HTERT RPE-1 (cell line): ENCODE results near the gene KIF26B.

Source experiments
- in situ Hi-C: fragments of 300-500 bp; cut with MboI; formaldehyde crosslinking; loops from 4 replicates; pipeline ENCODE4 v1.14.3; 2020; ENCODE audit warnings: low sequenced_read_pairs

Gene KIF26B

DNA sequence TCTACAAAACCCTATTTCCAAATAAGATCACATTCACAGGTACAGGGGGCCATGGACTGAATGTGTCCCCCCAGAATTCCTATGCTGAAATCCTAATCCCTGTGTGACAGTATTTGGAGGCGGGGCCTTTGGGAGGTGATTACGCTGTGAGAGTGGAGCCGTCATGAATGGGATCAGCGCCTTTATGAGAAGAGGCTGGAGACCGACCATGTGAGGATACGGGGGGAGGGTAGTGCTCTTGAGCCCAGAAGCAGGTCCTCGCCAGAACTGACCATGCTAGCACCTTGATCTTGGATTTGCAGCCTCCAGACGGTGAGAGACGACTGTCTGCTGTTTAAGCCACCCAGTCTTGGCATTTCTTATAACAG, 23.8 kb upstream of the KIF26B start:
- in situ Hi-C loops, result no loop called here

DNA sequence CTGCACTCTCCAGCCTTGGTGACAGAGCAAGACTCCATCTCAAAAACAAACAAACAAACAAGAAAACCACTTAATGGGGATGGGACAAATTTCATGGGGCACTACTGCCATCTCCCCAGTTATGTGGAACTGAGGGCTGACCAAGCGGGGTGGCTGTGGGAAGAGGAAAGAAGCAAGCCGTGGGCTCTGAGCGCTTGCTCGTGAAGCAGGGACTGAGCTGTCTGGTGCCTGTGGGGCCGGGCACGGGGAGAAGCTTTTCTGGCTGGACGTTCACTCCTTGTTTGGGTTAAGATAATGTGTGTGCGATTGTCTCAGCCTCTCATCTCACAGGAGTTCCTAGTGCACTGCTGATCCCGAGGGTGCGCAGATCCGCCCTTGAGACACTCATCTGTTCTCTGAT, 22.0 kb upstream of the KIF26B start:
- in situ Hi-C loops, result no loop called here

DNA sequence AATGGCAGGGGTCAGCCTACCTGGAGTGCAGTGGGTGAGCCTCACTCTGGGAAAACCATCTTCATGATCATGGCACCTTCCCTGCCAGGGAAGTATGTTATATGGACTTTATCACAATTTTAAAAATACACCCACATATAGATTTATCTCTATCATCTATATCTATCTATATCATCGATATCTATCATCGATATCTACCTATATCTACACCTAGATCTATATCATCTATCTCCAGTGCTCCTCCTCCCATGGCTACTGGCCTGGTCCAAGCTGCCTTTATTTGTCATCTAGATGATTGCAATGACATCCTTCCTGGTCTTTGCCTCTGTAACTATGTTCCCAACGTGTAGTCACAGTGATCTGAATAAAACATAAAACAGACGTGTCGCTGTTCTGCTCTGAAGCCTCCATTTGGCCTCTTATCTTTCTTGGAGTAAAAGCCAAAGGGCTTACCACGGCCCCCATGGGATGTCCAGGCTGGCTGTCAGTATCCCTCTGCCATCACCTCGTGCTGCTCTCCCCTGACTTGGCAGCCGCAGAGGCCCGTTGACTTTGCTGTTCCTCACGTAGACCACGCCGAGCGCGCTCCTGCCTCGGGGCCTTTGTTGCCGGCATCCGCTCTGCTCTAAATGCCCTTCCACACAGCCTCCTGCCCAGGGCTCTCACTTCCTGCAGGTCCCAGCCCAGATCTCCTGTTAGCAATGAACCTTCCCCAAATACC, 20.6 kb upstream of the KIF26B start:
- in situ Hi-C loops, result no loop called here

DNA sequence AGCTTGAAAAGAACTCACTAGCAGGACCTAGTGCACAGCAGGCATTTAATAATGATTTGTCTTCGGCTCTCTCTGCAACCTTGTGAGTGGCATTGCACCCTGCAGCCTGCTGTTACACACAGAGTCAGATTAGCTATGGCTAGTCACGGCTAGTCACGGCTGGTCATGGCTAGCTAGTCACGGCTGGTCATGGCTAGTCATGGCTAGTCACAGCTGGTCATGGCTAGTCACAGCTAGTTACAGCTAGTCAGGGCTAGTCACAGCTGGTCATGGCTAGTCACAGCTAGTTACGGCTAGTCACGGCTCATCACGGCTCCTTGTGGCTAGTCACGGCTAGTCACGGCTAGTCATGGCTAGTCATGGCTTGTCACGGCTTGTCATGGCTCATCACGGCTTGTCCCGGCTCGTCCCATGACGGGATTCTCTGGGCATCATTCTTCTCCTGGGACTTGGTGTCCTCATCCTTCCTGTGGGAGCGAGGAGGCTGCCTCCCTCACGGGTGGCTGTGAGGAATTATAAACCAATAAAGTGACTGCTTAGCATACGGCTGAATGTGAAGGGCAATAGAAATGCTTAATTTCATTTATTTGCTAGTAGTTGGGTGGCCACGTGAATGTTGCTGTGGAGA, 12.5 kb upstream of the KIF26B start:
- in situ Hi-C loops, result no loop called here

DNA sequence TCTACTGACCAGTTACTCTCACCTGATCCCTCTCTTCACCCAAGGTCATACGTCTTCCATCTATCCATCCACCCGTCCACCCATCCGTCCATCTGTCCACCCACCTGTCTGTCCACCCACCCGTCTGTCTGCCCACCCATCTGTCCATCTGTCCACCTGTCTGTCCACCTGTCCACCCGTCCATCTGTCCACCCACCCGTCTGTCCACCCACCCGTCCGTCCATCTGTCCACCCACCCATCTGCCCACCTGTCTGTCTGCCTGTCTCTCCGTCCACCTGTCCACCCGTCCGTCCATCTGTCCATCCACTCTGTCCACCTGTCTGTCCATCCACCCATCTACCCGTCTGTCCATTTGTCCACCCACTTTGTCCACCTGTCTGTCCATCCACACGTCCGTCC, 11.8 kb upstream of the KIF26B start:
- in situ Hi-C loops, result no loop called here

DNA sequence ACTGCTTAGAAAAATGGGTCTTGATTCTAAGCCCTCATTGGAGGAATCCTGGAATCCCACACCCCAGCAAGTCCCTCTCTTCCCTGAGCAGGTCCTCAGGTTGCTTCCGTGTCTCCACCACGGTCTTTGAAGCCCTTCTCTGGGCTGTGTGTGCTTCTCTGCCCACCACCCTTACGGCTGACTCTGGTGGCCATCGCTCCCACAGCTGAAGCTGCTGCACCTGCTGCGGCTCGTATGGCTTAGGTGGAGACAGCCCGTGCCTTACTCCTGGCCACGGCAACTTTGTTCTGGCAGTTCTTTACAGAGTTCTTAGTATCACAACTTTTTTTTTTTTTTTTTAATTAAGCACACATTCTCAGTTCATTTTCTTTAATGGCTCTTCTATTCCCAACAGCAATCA, 10.9 kb upstream of the KIF26B start:
- in situ Hi-C loops, result no loop called here

DNA sequence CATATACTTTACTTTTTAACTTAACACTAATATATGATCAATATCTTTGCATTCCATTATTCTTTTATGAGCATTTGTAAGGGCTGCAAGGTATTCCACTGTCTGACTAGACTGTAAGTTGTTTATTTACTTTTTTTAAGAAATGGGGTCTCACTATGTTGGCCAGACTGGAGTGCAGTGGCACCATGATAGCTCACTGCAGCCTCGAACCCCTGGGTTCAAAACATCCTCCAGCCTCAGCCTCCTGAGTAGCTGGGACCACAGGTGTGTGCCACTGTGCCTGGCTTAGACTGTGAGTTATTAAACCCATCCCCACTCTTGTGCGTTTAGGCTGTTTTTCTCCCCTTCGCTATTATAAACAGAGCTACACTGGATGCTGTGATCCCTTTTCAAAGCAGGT, 6.7 kb upstream of the KIF26B start:
- in situ Hi-C loops, result no loop called here

DNA sequence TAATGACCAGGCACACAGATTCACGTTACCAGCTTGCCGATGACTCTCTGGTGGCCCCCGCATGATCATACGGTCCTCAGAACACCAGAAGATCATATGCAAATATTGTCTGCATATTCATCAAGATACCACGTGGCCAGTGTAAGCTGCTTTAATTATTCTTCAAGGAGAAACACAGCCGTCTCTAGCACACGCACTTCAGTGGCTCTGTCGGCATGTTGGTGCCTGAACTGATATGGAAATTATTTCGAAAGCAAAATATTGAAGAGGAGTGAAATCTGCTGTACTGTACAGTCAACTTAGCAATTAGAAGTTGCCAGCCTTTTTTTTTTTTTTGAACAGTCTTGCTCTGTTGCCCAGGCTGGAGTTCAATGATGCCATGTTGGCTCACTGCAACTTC, 5.9 kb upstream of the KIF26B start:
- in situ Hi-C loops, result no loop called here

DNA sequence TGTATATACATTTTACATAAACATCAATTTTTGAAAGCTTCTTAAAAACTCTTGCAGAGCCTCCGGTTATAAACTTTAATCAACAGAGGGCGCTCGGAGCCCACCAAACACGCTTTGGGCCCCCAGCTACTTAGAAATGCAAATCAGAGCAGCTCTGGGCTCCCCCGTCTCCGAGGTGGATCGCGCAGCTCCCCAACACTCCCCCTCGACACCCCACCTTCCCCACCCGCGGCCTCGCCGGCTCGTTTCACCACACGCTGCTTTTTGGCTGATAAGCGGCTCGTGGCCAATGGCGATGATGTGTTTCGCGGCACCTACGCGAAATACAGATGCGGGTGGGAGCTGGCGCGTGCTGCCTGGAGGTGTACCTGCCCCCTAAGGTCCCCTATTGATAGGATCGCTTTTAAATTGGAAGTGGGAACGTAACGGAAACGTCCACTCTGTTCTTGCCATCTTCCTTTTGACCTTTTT, 1.7 kb upstream of the KIF26B start:
- in situ Hi-C loops, result no loop called here

DNA sequence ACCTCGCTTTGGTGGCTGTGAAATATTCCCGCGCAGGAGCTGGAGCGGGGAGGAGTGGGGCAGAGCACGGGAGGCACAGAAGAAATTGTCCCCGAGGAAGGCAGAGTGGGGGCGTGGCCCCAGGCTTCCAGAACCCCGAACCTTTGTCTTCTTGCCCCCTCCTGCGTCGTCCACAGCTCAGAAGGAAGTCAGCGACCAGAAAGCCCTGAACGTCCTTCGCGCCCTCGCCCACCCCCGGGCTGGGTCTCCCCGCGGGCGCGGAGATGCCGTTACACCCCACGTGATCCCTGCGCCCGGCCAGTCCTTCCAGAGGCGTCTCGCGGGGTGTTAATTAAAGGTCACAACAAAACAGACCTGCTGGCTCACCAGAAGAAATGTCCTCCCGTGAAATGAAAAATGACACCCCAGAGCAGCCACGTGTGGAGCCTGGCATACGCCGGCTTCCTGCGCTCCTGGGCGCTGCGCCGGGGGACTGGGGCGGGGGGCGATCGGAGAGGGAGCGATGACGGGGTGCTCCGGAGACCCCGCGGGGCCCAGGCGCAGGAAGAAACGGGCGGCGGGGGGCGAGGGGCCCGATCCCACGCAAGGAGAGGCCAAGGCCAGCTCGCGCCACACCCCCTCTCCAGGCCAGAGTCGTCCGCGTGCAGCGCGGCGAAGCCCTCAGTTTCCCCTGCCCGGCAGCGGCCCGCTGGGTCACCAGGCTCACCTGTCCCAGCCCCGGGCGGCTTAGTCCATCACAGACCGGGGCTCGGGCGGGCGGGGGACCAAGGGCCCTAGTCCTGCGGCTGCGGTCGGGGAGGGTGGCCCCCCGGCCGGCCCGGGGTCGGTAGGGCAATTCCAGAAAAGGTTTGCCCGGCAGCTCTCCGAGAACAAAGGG, 995 bp upstream of the KIF26B start:
- in situ Hi-C loops, result no loop called here

DNA sequence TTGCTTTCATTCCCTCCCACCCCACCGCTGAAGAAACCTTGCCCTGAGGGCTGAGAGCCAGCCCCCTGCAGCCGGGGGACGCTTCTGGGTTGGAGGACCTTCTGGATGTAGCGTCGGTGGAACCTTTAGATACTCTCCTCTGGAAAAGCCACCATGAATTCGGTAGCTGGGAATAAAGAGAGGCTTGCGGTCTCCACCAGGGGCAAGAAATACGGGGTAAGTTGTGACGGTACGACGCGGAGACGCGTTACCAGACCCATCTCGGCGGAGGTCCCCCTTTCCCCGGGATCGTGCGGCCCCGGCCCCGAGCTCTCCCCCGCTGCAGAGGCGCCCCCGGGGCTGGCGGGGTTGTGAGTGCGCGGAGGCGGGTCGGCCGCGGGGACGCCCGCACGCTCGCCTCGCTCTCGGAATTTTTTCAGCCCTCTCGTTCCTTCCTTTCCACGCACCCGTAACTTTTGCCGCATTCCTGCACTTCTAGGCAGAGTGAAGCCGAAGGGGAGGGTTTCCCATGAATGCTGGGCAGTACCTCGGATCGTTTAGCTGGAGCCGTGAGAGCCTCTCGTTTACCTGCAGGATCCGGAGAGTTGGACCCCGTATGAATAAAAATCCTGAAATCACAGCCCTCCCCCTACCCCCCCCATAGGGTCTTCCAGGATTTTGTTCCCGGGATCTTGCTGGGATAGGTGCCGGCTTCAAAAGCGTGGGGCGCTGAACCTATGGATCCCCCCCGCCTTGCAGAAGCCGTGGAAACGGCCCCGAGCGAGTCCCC, 671 bp downstream of the KIF26B start:
- in situ Hi-C loops, result no loop called here

DNA sequence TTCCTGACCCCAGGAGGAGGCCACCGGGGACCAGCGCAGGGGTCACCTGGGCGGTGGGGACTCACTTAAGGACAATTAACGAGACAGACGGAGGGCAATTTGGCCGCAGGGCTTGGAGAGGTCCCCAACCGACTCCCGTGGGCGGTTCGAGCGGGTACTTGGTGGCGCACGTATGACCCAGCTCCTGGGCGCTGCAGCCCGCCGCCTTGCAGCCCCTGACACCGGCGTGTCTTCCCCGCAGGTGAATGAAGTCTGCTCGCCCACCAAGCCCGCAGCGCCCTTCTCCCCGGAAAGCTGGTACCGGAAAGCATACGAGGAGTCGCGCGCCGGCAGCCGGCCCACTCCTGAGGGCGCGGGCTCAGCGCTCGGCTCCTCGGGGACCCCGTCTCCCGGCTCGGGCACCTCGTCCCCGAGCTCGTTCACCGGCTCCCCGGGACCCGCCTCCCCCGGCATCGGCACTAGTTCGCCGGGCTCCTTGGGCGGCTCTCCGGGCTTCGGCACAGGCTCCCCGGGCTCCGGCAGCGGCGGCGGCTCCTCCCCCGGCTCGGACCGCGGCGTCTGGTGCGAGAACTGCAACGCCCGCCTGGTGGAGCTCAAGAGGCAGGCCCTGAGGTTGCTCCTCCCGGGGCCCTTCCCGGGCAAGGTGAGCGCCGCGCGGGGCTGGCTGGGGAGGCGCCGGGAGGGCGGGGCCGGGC, 1.4 kb downstream of the KIF26B start:
- in situ Hi-C loops, result no loop called here

DNA sequence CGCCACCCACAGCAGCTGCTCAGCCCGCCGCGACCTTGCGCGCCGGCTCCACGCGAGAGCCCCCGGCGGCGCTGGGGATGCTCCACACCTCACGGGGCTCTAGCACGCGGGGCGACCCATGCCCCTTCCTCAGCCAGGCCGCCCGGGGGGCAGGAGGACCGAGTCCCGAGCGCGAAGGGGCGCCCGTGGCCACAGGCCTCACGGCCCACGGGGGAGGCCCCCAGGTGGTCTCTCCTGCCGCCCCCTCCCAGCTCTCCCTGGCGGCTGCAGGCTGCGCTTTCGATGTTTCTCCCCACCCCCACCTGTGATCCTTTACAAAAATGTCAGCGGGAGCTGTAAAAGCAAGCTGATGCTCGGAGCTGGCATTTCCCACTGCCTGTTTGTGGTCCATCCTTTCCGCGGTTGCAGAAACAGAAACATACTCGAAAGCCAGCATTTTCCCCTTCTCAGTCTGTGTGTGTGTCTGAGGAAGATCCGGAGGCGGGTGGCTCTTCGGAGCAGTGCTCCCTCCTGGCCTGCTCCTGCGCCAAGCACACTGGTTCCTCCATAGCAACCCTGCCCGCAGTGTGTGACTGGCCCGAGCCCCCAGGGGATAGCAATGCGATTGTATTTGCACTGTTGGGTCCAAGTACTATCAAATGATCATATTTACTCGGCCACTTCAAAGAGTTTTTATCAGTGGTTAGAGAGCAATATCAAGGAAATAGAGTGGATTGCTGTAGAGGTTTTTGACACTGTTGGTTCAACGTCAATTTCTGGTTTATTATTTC, 2.1 kb downstream of the KIF26B start:
- in situ Hi-C loops, result no loop called here

DNA sequence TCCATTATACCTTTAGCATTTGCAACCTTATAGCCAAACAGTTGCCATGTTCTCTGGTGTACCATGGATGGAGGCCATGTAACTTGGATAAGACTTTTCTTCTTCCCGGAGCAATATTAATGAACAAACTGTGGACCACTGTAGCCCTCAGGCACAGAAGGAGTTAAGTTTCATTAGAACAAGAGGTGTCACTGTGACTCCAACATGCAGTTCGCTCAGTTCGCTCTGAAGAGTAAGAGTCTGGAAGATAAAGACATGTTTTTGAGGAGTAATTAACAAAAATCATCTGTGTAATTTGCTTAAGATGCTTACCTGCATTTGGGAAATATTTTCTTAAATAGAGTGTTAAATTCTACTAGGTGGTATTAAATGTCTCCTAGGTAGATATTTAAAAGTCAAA, 4.1 kb downstream of the KIF26B start:
- in situ Hi-C loops, result no loop called here

DNA sequence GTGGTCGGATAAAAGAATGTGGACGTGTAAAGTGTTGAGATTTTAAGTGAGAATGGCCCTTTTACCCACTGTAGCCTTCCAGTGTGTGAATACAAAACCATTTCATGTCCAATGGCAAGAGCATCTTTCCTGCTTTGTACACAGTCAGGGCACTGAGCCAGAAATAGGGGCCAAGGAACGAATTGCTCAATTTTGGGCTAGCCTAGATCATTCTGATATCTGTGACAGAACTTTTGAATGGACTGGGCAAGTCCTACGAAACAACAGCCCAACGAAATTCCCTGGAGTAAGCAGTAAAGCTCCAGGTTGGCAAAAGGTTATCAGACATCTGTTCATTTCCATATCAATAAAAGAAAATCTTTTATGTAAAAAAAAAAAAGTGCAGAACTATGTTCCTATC, 5.5 kb downstream of the KIF26B start:
- in situ Hi-C loops, result no loop called here

DNA sequence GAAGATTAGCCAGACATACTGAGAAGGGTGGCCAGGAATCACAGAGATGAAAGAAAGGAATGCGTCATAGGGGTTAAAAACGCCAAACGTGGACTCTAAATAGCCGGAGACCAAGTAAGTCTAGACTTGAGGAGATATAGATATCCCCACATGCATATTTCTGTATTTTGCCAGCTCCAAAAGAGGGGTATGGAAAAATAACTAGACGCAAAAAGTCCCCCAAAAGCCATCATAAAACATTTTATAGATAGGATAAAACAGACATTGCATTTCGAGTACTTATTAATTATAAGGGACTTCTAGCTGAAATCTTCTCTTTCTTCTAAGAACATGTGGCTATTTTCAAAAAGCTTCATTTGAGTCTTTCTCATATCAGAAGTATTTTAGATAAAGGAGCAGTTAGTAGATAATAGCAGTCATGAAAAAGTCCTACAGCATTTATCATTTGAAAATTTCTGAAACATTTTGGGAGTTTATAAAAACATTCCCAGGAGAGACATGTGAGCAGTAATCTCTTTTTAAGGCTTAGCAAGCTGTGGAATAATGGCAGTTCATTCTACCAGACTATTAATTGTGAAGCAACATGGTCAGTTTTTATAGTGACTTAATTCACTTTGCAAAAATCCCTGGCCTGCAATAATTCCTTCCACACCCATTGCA, 6.1 kb downstream of the KIF26B start:
- in situ Hi-C loops, result no loop called here

DNA sequence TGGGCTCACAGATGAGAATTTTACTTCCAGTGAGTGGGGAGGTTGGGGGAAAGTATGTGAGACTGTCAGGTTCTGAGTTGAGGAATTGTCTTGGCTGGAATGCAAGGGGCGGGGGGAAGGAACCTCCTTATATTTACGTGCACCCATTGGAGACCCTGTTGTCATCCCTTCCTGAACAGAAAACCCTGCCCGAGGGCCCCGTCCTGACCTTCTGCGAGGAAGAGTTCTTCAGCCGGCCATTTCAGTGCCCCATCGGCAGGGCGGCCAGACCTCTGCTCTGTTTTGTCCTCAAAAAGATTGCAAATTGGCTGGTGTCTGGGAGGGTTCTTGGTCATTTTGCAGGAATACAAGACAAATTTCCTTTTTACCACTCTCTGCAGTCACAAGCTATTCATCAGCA, 7.1 kb downstream of the KIF26B start:
- in situ Hi-C loops, result no loop called here

DNA sequence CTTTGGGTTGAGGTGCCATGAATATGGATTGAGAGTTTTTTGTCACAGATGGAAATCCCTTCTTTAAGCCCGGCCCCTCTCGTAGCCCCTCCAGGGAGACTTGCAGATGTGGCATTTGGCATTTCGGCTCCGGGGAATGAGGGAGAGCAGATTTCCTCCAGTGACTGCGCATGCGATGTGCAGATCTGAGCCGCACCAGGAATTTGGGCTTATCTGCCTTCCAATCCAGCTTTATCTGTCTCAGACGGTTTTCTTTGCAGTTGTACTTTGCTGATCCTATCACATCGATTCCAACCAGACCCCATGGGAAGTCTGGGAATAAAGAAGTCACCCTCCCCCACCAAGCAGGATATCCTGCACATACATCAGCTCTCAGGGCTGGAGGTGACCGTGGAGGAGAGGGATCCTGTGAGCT, 11.7 kb downstream of the KIF26B start:
- in situ Hi-C loops, result no loop called here

DNA sequence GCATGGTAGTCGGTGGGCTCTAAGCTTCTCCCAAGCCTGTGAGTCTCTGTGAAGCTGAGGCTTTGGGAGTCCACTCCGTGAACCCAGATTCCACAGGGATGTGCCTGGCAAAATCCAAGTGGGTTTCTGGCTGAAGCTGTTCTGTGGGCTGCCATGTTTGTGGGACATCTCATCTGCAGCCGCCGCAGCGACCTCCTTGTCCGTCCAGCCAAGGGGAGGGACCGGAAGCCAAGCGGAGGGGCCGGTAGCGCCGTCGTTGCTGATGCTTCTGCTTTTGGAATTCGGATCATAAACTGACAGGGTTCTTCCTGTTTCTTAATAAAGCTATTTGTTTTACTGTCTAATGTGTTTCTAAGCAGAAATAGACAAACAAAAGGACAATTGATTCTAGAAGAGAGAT, 13.3 kb downstream of the KIF26B start:
- in situ Hi-C loops, result no loop called here
